HepG2 (cell line): ENCODE measurements around the gene KANTR. TPM values are rescaled to one million over a fixed set of nuclear protein-coding genes. Genes with fewer than 3 reads are reported as not detected.

ENCODE experiments used
- ATAD3A ChIP-seq: sonication (generic); formaldehyde crosslinking; IDR thresholded peaks from 2 replicates; pipeline ENCODE4 v1.4.0; 2020; ENCODE audit warnings: missing genetic modification reagents
- DNMT3B ChIP-seq: conservative IDR thresholded peaks from 2 replicates; pipeline ENCODE4 v1.6.1; 2016; ENCODE audit warnings: missing biosample characterization, control low read depth
- EHMT2 ChIP-seq: fragments of 200-600 bp; sonication (generic); IDR thresholded peaks from 2 replicates; pipeline ENCODE4 v1.7.0; 2017; ENCODE audit warnings: antibody characterized with exemption, low read depth, low read length, borderline replicate concordance
- GATAD2A ChIP-seq: IDR thresholded peaks from 2 replicates; pipeline ENCODE4 v1.6.1; 2016
- HNF4G ChIP-seq, 2 experiments: sonication (generic) in 1 of 2; formaldehyde crosslinking in 1 of 2; IDR thresholded peaks; 2 replicates each; pipeline versions ENCODE4 v1.4.0 to v1.6.1; 2011 to 2020; ENCODE audit warnings: borderline replicate concordance in 2 of 2, low read depth in 2 of 2, mild to moderate bottlenecking in 2 of 2, low read length in 1 of 2, missing genetic modification reagents in 1 of 2, moderate library complexity in 1 of 2
- KLF12 ChIP-seq: sonication (generic); formaldehyde crosslinking; IDR thresholded peaks from 2 replicates; pipeline ENCODE4 v1.4.0; 2020; ENCODE audit warnings: missing genetic modification reagents, borderline replicate concordance
- MTA1 ChIP-seq: sonication (generic); formaldehyde crosslinking; IDR thresholded peaks from 2 replicates; pipeline ENCODE4 v1.4.0; 2020; ENCODE audit warnings: missing genetic modification reagents, mild to moderate bottlenecking, borderline replicate concordance
- MXD4 ChIP-seq: IDR thresholded peaks from 2 replicates; pipeline ENCODE4 v1.6.1; 2016; ENCODE audit warnings: mild to moderate bottlenecking, missing biosample characterization, missing genetic modification reagents
- NR2C2 ChIP-seq: sonication (generic); formaldehyde crosslinking; IDR thresholded peaks from 2 replicates; pipeline ENCODE4 v1.4.0; 2020; ENCODE audit warnings: missing genetic modification reagents, mild to moderate bottlenecking, moderate library complexity, borderline replicate concordance
- ZNF232 ChIP-seq: sonication (generic); formaldehyde crosslinking; IDR thresholded peaks from 2 replicates; pipeline ENCODE4 v1.4.0; 2020; ENCODE audit warnings: missing genetic modification reagents, borderline replicate concordance
- ZNF326 ChIP-seq: sonication (generic); formaldehyde crosslinking; IDR thresholded peaks from 2 replicates; pipeline ENCODE4 v1.4.0; 2020; ENCODE audit warnings: missing genetic modification reagents, borderline replicate concordance
- ZNF350 ChIP-seq: sonication (generic); formaldehyde crosslinking; IDR thresholded peaks from 2 replicates; pipeline ENCODE4 v1.4.0; 2020; ENCODE audit warnings: mild to moderate bottlenecking, low read depth, missing genetic modification reagents, borderline replicate concordance
- ZNF605 ChIP-seq: sonication (generic); formaldehyde crosslinking; IDR thresholded peaks from 2 replicates; pipeline ENCODE4 v1.8.0; 2022; ENCODE audit warnings: mild to moderate bottlenecking, missing genetic modification reagents
- ZNF678 ChIP-seq: sonication (generic); formaldehyde crosslinking; IDR thresholded peaks from 2 replicates; pipeline ENCODE4 v1.4.0; 2020; ENCODE audit warnings: mild to moderate bottlenecking, missing genetic modification reagents
- ZNF788 ChIP-seq: sonication (generic); formaldehyde crosslinking; IDR thresholded peaks from 2 replicates; pipeline ENCODE4 v1.5.0; 2020; ENCODE audit warnings: mild to moderate bottlenecking, missing genetic modification reagents, borderline replicate concordance
- ZNF839 ChIP-seq: sonication (generic); formaldehyde crosslinking; IDR thresholded peaks from 2 replicates; pipeline ENCODE4 v1.4.0; 2020; ENCODE audit warnings: missing genetic modification reagents, mild to moderate bottlenecking, borderline replicate concordance
- polyA plus RNA-seq, 8 experiments: library from polyadenylated mRNA; depleted of rRNA in 3 of 8; stranded (reverse) in 7 of 8; unstranded in 1 of 8; fragments of >200 nt; fragmentation: Illumina TruSeq in 4 of 8; extraction: Trizol in 4 of 8; gene quantifications; 2 replicates each; pipeline versions ENCODE4 v1.2.1 to v1.2.3, GENCODE V29; 2011 to 2016; ENCODE audit warnings: low read depth in 4 of 8, missing spikeins in 1 of 8, mixed read lengths in 1 of 8; ENCODE audit not compliant: insufficient read depth in 1 of 8
- total RNA-seq, 5 experiments: library from RNA; depleted of rRNA; stranded (reverse); fragments of >200 nt; fragmentation: Illumina TruSeq; extraction: Trizol; gene quantifications; 2 replicates each; pipeline ENCODE4 v1.2.3, GENCODE V29; 2016; ENCODE audit warnings: low read depth in 1 of 5
- TF ChIP-seq, protein P1 (sequence below): sonication (generic); formaldehyde crosslinking; conservative IDR thresholded peaks from 2 replicates; pipeline ENCODE4 v1.4.0; 2020; ENCODE audit warnings: missing genetic modification reagents
- TF ChIP-seq, protein P2 (sequence below): sonication (generic); formaldehyde crosslinking; IDR thresholded peaks from 2 replicates; pipeline ENCODE4 v1.5.0; 2020; ENCODE audit warnings: missing genetic modification reagents, mild to moderate bottlenecking, borderline replicate concordance
- TF ChIP-seq, protein P3 (sequence below): sonication (generic); formaldehyde crosslinking; conservative IDR thresholded peaks from 2 replicates; pipeline ENCODE4 v1.4.0; 2020; ENCODE audit warnings: missing genetic modification reagents
- TF ChIP-seq, protein P4 (sequence below): sonication (generic); formaldehyde crosslinking; IDR thresholded peaks from 2 replicates; pipeline ENCODE4 v1.5.1; 2020; ENCODE audit warnings: missing genetic modification reagents, mild to moderate bottlenecking, borderline replicate concordance

KANTR gene
- total and polyA plus RNA-seq, 2 of the 13 experiments (the other 11 are each of a cell fraction or from before 2014, with no cell fraction given), result 4.4 to 9.0 TPM

DNA sequence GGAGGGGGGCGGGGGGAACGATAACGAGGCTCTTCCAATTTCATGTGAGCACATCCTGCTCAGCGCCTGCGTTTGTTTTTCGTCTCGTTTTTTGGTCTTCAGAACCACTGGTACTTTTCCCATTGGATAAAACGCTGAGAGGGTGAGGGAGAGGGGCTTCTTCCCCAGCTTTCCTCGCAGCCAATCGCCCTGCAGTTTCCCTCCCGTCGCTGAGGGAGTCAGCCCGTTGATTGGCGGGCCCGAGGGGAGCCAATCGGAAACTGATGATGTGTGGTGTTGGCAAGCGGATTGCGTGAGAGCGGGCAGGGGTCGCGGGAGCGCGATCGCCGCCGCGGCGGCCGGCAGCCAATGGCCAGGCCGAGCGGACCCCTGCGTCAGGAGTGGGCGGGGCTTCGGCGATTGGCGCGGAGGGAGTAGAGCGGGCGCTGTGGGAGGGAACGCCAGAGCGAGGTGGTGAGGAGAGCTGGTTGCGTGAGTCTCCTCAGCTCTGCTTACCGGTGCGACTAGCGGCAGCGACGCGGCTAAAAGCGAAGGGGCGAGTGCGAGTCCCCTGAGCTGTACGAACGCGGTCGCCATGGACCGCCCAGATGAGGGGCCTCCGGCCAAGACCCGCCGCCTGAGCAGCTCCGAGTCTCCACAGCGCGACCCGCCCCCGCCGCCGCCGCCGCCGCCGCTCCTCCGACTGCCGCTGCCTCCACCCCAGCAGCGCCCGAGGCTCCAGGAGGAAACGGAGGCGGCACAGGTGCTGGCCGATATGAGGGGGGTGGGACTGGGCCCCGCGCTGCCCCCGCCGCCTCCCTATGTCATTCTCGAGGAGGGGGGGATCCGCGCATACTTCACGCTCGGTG lies 11.8 kb upstream of the KANTR start, which contains the start of gene TSPYL2 (continued):
- TF ChIP-seq, protein P1, sequence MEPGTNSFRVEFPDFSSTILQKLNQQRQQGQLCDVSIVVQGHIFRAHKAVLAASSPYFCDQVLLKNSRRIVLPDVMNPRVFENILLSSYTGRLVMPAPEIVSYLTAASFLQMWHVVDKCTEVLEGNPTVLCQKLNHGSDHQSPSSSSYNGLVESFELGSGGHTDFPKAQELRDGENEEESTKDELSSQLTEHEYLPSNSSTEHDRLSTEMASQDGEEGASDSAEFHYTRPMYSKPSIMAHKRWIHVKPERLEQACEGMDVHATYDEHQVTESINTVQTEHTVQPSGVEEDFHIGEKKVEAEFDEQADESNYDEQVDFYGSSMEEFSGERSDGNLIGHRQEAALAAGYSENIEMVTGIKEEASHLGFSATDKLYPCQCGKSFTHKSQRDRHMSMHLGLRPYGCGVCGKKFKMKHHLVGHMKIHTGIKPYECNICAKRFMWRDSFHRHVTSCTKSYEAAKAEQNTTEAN (CRISPR knock-in tag), result no peak
- TF ChIP-seq MXD4 (no peak), ZNF839 (CRISPR knock-in tag) (no peak), ZNF350 (CRISPR knock-in tag) (no peak), ZNF605 (CRISPR knock-in tag) (no peak), GATAD2A (CRISPR knock-in tag) (no peak), HNF4G (IDR thresholded peaks at IDR 0.05; ENCODE audit: borderline replicate concordance, low read depth, low read length) (no peak), HNF4G (CRISPR knock-in tag; IDR thresholded peaks at IDR 0.05; ENCODE audit: borderline replicate concordance, low read depth) (no peak), ZNF788 (no peak; the same call in 1 of the 2 replicates), ZNF326 (CRISPR knock-in tag) (no peak), EHMT2 (no peak), NR2C2 (peak; percentile 48), DNMT3B (CRISPR knock-in tag) (no peak), KLF12 (no peak), ATAD3A (CRISPR knock-in tag) (no peak), ZNF678 (no peak), MTA1 (CRISPR knock-in tag) (no peak), ZNF232 (no peak)
- TF ChIP-seq, protein P2, sequence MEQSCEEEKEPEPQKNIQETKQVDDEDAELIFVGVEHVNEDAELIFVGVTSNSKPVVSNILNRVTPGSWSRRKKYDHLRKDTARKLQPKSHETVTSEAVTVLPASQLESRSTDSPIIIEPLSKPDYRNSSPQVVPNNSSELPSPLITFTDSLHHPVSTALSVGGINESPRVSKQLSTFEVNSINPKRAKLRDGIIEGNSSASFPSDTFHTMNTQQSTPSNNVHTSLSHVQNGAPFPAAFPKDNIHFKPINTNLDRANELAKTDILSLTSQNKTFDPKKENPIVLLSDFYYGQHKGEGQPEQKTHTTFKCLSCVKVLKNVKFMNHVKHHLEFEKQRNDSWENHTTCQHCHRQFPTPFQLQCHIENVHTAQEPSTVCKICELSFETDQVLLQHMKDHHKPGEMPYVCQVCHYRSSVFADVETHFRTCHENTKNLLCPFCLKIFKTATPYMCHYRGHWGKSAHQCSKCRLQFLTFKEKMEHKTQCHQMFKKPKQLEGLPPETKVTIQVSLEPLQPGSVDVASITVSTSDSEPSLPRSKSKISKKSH (CRISPR knock-in tag), result no peak; the same call in 1 of the 2 replicates
- TF ChIP-seq, protein P3, sequence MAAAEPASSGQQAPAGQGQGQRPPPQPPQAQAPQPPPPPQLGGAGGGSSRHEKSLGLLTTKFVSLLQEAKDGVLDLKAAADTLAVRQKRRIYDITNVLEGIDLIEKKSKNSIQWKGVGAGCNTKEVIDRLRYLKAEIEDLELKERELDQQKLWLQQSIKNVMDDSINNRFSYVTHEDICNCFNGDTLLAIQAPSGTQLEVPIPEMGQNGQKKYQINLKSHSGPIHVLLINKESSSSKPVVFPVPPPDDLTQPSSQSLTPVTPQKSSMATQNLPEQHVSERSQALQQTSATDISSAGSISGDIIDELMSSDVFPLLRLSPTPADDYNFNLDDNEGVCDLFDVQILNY (CRISPR knock-in tag), result no peak; the same call in 1 of the 2 replicates
- TF ChIP-seq, protein P4, sequence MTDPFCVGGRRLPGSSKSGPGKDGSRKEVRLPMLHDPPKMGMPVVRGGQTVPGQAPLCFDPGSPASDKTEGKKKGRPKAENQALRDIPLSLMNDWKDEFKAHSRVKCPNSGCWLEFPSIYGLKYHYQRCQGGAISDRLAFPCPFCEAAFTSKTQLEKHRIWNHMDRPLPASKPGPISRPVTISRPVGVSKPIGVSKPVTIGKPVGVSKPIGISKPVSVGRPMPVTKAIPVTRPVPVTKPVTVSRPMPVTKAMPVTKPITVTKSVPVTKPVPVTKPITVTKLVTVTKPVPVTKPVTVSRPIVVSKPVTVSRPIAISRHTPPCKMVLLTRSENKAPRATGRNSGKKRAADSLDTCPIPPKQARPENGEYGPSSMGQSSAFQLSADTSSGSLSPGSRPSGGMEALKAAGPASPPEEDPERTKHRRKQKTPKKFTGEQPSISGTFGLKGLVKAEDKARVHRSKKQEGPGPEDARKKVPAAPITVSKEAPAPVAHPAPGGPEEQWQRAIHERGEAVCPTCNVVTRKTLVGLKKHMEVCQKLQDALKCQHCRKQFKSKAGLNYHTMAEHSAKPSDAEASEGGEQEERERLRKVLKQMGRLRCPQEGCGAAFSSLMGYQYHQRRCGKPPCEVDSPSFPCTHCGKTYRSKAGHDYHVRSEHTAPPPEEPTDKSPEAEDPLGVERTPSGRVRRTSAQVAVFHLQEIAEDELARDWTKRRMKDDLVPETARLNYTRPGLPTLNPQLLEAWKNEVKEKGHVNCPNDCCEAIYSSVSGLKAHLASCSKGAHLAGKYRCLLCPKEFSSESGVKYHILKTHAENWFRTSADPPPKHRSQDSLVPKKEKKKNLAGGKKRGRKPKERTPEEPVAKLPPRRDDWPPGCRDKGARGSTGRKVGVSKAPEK, result no peak
